ENCODE data around the gene PTGDR2.

DNA sequence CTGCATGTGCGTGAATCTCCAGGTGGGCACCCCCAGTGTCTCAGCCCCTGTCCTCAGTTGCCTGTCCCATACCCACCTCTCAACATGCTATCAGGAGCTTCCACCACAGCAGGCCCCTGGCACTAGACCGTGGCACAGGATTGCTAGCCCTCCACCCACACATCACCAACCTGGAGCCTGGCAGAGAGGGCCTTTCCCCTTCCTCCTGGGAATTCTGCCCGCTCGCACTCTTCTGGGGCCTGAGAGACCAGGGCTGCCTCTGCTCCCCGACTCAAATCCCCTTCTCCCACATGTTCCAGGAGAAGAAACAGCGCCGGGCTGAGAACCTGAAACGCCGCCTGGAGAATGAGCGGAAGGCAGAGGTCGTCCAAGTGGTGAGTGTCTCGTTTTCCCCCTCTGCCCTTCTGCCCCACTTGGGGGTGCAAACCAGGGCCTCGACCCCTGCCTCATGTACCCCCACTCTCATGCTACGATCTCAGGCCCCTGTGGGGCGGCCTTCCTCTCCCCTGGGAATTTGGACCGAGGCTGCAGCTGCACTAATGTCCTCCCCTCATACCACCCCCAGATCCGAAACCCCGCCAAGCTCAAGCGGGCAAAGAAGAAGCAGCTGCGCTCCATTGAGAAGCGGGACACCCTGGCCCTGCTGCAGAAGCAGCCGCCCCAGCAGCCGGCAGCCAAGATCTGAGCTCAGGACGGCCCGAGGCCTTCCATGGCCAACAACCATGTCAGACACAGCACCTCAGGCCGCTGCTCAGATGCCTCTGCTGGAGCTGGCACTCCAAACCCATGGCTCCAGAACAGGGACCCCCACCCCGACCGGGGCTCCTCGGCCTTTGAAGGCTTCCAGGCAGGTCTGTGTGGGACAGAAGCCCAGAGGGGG lies 5.9 kb downstream of the PTGDR2 start:
- TF ChIP-seq EP300 (IDR thresholded peaks at IDR 0.05; ENCODE audit: borderline replicate concordance) (no peak), CREB1 (IDR thresholded peaks at IDR 0.05; ENCODE audit: low read depth) (no peak)
